Esophagus squamous epithelium (tissue), 5 donors: Measurements from ENCODE around the gene PPRC1. TPM values are rescaled to one million over a fixed set of nuclear protein-coding genes. Genes with fewer than 3 reads are reported as not detected.

Experiments
- DNase-seq: peaks from one replicate; lab custom pipeline; 2025; lab: John Stamatoyannopoulos, UW
- H3K27ac ChIP-seq, 4 donors: fragments of 200-600 bp; sonication (generic); one replicate each; pipeline ENCODE4 v1.5.1; 2016 to 2019; ENCODE audit warnings: mild to moderate bottlenecking in 1 of 4
- H3K27me3 ChIP-seq, 4 donors: fragments of 200-600 bp; sonication (generic); 1 replicate in 3 of 4; 2 replicates in 1 of 4; pipeline versions ENCODE4 v1.5.1 to v1.6.0; 2017 to 2021; ENCODE audit warnings: antibody characterized with exemption in 1 of 4
- H3K36me3 ChIP-seq, 3 donors: fragments of 200-600 bp; sonication (generic); one replicate each; pipeline ENCODE4 v1.5.1; 2016 to 2019
- H3K4me1 ChIP-seq, 3 donors: fragments of 200-600 bp; sonication (generic); one replicate each; pipeline ENCODE4 v1.5.1; 2017 to 2019
- H3K4me3 ChIP-seq, 4 donors: fragments of 200-600 bp; sonication (generic); 1 replicate in 3 of 4; 2 replicates in 1 of 4; pipeline ENCODE4 v1.5.1; 2016 to 2019; ENCODE audit warnings: mild to moderate bottlenecking in 2 of 4, moderate library complexity in 1 of 4
- H3K9me3 ChIP-seq, 3 donors: fragments of 200-600 bp; sonication (generic); one replicate each; pipeline ENCODE4 v1.5.1; 2016 to 2019
- POLR2A ChIP-seq, 4 donors: fragments of 450-650 bp; IDR thresholded peaks; one replicate each; pipeline ENCODE4 v1.6.1; 2017; ENCODE audit warnings: antibody characterized with exemption in 4 of 4, mild to moderate bottlenecking in 4 of 4, moderate library complexity in 3 of 4
- WGBS, 2 donors: methylation state at CpG; one replicate each; pipeline ENCODE4 v1.1.5; 2018; 5-methylcytosine and 5-hydroxymethylcytosine counted together
- intact Hi-C: fragments of 100-400 bp; cut with DNase I; formaldehyde crosslinking; loops from one replicate; pipeline ENCODE4 v1.15.0; 2022
- total RNA-seq, 4 donors: library from RNA; depleted of rRNA; stranded (reverse); fragments of >200 nt; gene quantifications; one replicate each; pipeline ENCODE4 v1.1.0, GENCODE V29; 2016
- TF ChIP-seq, protein P1 (sequence below), 6 experiments: fragments of 450-650 bp in 4 of 6; fragments of 200-600 bp in 2 of 6; sonication (generic) in 2 of 6; IDR thresholded peaks; one replicate each; pipeline ENCODE4 v1.5.1; 2016 to 2019; ENCODE audit warnings: antibody characterized with exemption in 6 of 6, mild to moderate bottlenecking in 4 of 6, moderate library complexity in 4 of 6
- donor health status: DM: yes; HTN: yes; CAD: no.

The PPRC1 gene
- total RNA-seq, 4 donors from 2014 or later: 10.5 to 29.9 (median 27.2) TPM

DNA sequence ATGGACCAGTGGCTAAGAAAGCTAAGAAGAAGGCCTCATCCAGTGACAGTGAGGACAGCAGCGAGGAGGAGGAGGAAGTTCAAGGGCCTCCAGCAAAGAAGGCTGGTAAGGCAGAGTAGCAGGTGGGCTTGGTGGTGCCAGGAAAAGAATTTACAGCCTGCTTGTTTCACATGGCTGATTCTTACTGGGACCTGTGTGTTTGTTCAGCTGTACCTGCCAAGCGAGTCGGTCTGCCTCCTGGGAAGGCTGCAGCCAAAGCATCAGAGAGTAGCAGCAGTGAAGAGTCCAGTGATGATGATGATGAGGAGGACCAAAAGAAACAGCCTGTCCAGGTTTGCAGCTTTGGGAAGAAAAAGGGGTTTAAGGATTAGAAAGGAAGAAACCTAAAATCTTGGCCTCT, 24.4 kb downstream of the PPRC1 start:
- DNase-seq: no peak
- Histone ChIP-seq H3K27me3 (no peaks in the 10 kb centered on the region), H3K36me3 (peaks cover 43 to 80% (median 48%) of the 10 kb centered on the region in 3 donors), H3K4me1 (peaks cover 8 to 29% (median 10%) of the 10 kb centered on the region in 3 donors), H3K9me3 (no peaks in the 10 kb centered on the region), H3K27ac (no peak overlapping the region), H3K4me3 (no peak overlapping the region)
- TF ChIP-seq, protein P1, sequence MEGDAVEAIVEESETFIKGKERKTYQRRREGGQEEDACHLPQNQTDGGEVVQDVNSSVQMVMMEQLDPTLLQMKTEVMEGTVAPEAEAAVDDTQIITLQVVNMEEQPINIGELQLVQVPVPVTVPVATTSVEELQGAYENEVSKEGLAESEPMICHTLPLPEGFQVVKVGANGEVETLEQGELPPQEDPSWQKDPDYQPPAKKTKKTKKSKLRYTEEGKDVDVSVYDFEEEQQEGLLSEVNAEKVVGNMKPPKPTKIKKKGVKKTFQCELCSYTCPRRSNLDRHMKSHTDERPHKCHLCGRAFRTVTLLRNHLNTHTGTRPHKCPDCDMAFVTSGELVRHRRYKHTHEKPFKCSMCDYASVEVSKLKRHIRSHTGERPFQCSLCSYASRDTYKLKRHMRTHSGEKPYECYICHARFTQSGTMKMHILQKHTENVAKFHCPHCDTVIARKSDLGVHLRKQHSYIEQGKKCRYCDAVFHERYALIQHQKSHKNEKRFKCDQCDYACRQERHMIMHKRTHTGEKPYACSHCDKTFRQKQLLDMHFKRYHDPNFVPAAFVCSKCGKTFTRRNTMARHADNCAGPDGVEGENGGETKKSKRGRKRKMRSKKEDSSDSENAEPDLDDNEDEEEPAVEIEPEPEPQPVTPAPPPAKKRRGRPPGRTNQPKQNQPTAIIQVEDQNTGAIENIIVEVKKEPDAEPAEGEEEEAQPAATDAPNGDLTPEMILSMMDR (IDR thresholded peaks at IDR 0.05): no peak
- TF ChIP-seq POLR2A (IDR thresholded peaks at IDR 0.05): no peak
- 75 to 93% methylated on average over 3 of the region's 3 CpGs for WGBS, 2 donors
- intact Hi-C loops: no loop called here

DNA sequence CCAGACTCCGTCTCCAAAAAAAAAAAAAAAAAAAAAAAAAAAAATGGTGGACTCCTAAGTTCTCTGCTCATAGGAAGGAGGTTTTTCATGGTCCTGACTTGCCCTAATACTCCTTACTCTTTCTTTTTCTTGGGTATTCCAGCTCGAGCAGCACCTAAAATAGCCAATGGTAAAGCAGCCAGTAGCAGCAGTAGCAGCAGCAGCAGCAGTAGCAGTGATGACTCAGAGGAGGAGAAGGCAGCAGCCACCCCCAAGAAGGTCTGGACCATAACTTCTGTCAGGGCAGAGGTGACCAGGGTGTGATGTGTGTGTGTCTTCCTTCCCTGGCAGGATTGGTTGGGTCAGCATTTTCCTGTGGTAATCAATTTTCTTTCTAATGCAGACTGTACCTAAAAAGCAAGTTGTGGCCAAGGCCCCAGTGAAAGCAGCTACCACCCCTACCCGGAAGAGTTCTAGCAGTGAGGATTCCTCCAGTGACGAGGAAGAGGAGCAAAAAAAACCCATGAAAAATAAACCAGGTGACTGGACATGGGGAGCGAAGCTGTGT, 26.3 kb downstream of the PPRC1 start:
- WGBS, 2 donors: 70 to 90% methylated on average over 3 to 5 of the region's 5 CpGs
- intact Hi-C loops: no loop called here
- TF ChIP-seq POLR2A (IDR thresholded peaks at IDR 0.05): no peak
- TF ChIP-seq, protein P1 (IDR thresholded peaks at IDR 0.05): no peak
- H3K27me3 ChIP-seq: no peaks in the 10 kb centered on the region
- H3K36me3 ChIP-seq: peaks cover 44 to 99% (median 49%) of the 10 kb centered on the region in 3 donors
- no peaks in the 10 kb centered on the region for H3K9me3 ChIP-seq
- DNase-seq: no peak
- H3K4me3 ChIP-seq: no peak overlapping the region
- peaks cover 0 to 14% (median 0%) of the 10 kb centered on the region in 3 donors for H3K4me1 ChIP-seq
- no peak overlapping the region for H3K27ac ChIP-seq

DNA sequence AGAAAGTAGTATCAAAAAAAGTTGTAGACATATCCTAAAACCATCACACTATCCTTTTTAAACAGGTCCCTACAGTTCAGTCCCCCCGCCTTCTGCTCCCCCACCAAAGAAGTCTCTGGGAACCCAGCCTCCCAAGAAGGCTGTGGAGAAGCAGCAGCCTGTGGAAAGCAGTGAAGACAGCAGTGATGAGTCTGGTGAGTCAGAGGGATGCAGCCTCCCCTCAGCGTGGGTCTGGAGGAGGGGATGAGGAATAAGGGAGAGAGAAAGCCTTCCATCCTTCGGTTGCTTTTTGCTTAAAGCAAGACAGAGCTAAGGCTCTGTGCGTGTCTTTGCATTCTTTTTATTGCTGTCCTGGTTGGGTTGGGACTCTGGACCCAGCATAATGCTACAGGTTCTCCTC, 27.0 kb downstream of the PPRC1 start:
- H3K4me1 ChIP-seq: peaks cover 0 to 7% (median 0%) of the 10 kb centered on the region in 3 donors
- 91 to 93% methylated on average over 4 of the region's 4 CpGs for WGBS, 2 donors
- H3K9me3 ChIP-seq: no peaks in the 10 kb centered on the region
- no peak for DNase-seq
- intact Hi-C loops: no loop called here
- no peaks in the 10 kb centered on the region for H3K27me3 ChIP-seq
- H3K27ac ChIP-seq: no peak overlapping the region
- no peak overlapping the region for H3K4me3 ChIP-seq
- H3K36me3 ChIP-seq: peaks cover 44 to 100% (median 49%) of the 10 kb centered on the region in 3 donors
- TF ChIP-seq, protein P1 (IDR thresholded peaks at IDR 0.05): no peak
- TF ChIP-seq POLR2A (IDR thresholded peaks at IDR 0.05): no peak

DNA sequence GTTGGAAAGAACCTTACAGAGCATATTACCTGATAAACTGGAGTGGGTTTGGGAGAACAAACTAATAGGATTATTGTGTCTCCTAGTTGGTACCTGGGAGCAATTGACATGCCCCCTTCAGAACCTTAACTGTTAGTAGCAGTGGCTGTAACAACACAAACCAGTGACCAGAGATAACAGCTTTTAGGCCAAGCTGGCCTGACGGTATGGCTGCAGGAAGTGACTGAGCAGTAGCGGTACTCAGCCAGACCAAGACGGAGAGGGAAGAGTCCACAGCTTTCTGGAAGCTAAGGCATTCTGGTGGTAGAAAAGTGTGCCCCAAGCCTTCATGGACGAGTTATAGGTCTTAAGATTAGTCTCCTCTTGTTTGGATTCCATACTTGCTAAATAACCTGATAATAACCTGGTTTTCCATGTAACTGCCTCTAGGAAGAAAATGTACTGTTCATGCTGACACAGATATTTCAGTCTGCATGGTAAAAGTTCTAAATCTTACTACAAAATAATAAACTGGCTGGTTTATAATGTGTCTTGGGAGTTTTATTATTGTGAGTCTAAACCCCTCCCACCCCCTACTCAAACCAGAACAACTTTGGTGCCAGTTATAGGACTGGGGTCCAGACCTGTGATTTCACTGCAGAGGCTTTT, 30.6 kb downstream of the PPRC1 start:
- H3K9me3 ChIP-seq: no peaks in the 10 kb centered on the region
- intact Hi-C loops: no loop called here
- peaks cover 33 to 64% (median 39%) of the 10 kb centered on the region in 3 donors for H3K36me3 ChIP-seq
- no peak for TF ChIP-seq POLR2A (IDR thresholded peaks at IDR 0.05)
- TF ChIP-seq, protein P1 (IDR thresholded peaks at IDR 0.05): no peak
- H3K4me3 ChIP-seq: no peak overlapping the region
- no peaks in the 10 kb centered on the region for H3K27me3 ChIP-seq
- H3K4me1 ChIP-seq: no peaks in the 10 kb centered on the region
- WGBS, 2 donors: 69 to 74% methylated on average over 4 of the region's 4 CpGs
- DNase-seq: no peak
- no peak overlapping the region for H3K27ac ChIP-seq

DNA sequence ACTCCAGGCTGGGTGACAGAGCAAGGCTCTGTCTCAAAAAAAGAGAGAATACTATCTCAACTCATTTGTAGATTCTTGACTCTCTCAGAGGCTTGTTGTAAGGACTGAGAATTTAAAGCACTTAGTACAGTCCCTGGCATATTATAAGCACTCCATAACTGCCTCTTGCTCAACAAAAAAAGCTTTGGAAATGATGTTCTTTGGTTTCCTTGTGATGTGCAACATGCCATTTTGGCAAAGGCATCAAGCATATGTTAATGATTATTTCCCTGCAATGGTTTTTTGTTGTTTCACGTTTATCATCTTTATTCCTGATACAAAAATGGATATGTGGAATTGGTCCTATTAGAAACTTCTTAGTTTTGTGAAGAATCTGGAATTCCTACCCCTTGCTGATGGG, 35.0 kb downstream of the PPRC1 start:
- intact Hi-C loops: no loop called here
- peaks cover 0 to 14% (median 0%) of the 10 kb centered on the region in 3 donors for H3K4me1 ChIP-seq
- peaks cover 0 to 20% (median 0%) of the 10 kb centered on the region in 3 donors for H3K36me3 ChIP-seq
- H3K9me3 ChIP-seq: no peaks in the 10 kb centered on the region
- H3K4me3 ChIP-seq: no peak overlapping the region
- no peaks in the 10 kb centered on the region for H3K27me3 ChIP-seq
- TF ChIP-seq, protein P1 (IDR thresholded peaks at IDR 0.05): no peak
- DNase-seq: no peak
- WGBS, 2 donors: 32 to 60% methylated on average over 1 of the region's 1 CpG
- H3K27ac ChIP-seq: no peak overlapping the region
